GM21528 (cell line): ENCODE results near the gene NR5A1.

Experiments used
- ATAC-seq: cut with Tn5 transposase; IDR thresholded peaks from one replicate; pipeline ENCODE4 v1.9.1; 2021; ENCODE audit warnings: mild to moderate bottlenecking, moderate library complexity; ENCODE audit not compliant: unreplicated experiment, low FRiP score

The NR5A1 gene

DNA sequence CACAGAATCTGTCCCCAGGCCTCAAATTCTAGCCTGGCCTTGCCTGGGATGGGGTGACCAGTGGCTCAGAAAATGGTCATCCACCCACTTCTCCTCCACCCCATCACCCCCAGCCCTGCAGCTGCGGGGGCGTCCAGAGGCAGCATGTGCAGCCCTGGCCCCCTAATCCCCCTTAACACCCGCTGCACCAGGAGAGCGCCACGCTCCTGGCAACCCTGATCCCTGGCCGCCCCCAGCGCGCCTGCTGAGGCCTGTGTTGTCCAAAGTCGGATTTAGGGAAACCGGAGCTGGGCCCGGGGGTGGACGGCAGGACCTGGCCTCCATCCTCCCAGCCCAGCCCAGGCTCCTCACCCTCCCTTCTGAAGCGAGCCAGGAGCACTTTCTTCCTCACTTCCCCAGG, 22.0 kb downstream of the NR5A1 start:
- ATAC-seq, result no peak

DNA sequence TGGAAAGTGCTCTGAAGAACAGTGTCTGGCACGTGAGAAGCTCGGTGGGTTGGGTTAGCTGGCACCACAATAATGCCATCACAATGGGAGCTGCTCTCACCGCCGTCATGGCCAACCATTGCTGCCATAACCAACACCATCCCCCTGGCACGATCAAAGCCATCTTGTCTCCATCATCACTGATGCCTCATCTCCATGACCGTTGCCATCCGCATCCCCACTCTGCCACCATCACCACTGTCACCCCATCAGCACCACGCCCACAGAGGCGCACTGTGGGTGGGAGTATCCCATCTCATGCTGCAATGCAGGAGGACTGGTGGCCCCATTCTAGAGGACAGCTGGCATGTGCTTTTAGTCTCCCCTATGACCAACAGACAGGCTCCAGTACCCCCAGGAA, 23.7 kb downstream of the NR5A1 start:
- no peak for ATAC-seq

DNA sequence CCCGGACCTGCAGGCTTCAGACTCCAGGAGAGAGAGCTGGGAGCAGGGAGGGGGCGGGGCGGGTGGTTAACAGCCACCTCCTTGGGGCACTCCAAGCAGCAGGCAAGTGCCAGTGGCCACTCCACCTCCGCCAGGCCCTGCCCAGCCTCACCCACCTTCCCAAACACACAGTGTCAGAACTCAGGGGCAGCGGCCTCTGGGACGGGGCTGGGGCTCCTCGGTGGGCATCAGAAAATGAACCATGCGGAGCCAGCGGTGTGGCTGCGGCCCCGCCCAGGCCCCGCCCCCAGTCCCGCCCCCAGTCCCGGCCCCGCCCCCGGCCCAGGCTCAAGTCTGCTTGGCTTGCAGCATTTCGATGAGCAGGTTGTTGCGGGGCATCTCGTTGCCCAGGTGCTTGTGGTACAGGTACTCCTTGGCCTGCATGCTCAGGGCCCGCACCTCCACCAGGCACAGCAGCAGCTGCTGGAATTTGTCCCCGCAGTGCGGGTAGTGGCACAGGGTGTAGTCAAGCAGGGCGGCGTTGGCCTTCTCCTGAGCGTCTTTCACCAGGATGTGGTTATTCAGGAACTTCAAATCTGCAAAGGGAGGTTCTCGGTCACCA, 24.7 kb downstream of the NR5A1 start:
- ATAC-seq, result no peak

DNA sequence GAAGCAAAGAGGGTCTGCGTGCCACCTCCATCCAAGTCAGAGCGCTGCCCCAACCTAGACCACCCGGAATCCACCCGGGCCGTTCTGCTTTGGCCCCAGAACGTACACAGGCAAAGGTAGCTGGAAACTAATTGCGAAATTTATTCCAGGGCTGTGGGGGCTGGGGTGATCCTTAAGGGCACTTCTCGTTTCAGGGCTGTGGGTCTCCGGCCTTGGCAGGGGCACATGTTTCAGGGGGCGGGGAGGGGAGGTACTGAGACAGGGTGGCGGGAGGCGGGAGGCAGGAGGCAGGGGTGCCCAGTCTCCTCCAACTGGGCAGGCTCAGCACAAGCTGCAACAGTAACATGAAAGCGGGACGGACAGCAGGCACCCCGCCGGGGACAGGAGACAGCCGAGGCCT, 26.1 kb downstream of the NR5A1 start:
- ATAC-seq, result no peak

DNA sequence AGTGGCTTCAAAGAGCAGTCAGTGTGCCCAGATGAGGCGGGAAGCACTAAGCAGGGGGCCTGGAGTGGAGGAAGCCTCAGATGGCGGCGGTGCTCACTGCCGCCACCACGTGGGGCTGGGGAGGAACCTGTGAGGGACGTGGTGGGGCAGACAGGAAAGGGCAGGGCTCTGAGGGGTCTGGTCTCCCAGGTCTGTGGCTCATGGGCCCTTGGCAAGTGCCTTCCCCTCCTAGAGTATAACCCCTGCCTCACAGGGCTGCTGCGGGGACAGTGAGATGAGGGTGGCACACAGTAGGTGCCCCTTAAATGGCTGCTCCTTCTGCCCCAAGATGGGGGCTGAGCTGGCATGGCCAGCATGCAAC, 26.6 kb downstream of the NR5A1 start:
- no peak for ATAC-seq

DNA sequence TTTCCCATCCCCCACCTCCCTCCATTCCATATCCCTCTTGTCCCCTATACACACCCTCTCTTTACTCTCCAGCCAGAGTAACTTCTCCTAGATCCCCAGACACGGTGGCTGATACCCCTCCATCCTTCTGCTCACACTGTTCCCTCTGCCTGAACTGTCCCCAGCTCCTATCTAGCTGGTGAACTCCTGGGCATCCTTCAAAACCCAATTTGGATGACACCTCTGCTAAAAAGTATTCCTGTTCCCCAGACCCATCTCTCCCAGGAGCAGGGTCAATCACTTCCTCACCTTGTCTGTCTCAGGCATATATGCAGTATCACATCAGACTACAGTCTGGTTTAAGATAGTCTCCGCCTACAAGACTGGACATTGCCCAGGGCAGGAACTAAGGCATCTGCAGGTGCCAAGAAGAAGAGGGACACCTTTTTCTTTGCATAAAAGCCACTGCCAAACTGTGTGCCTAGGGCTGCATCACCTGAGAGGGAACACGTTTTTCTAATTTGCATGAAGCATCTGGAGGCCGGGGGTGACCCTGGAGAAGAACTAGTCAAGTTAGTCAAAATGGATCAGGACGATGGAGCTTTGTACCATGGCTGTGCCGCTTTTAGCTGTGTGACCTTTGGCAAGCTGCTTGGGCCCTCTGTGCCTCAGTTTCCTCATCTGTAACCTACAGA, 27.1 kb downstream of the NR5A1 start:
- no peak for ATAC-seq

DNA sequence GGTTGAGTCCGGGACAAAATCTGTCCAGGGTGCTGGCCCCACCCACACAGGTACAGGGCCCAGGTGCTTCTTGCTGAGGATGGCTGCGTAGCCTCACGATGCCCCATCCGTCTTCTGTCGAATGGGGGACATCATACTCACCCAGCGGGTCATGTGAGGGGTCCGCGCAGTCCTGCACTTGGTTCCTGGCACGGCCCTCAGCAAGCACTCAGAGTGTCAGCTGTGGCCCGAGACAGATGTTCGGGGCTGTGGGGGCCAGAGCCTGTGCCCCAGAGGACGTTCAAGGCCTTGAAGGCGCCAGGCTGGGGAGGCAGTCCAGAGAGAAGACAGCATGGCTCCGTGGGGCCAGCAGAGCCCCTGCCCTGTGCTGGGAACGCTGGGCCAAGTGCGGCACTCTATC, 27.8 kb downstream of the NR5A1 start:
- no peak for ATAC-seq

DNA sequence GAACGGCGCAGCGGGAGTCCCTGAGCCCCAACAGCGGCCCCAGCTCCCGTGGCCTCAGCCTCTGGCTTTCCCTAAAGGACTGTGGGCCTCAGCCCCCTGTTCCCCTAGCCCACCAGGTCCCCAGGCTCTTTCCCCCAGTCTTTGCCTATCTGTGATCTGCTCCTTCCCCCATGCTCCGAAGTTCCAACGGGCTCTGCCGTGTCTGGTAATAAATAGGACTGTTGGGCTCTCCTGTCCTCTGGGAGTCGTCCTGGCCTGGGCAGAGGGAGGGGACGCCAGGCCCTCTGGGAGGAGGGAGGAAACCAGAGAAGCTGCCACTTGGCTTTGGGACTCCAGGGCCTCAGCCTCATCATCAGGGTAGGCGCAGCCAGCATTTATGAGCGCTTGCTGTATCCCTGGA, 28.8 kb downstream of the NR5A1 start:
- no peak for ATAC-seq

DNA sequence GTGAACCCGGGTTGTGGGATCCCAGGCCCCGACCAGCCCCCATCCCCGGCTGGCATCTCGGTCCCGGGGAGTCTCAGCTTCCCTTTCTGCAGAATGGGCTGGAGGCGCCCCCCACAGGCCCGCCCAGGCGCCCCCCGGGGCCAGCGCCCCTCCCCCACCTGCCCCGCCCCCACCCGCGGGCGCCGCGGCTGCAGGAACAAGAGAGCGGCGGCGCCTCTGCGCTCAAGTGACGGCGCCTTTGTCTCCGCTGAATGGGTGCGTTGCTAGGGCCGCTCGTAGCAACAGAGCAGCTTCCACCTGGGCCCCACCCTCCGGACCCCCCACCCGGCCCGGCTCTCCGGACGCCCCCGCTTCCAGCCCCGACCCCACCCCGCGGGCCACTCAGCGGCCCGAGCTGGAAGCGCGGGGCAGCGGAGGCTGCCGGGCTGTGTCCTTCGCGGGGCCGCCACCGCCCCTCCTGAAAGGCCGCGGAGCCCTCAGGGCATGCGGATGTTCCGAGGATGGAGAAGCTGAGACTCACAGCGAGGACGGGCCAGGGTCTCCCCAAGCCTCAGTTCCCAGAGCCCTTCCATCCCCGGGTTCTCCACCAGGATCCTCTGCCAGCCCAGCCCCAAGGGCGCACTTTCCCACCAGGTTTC, 29.4 kb downstream of the NR5A1 start:
- ATAC-seq, result no peak

DNA sequence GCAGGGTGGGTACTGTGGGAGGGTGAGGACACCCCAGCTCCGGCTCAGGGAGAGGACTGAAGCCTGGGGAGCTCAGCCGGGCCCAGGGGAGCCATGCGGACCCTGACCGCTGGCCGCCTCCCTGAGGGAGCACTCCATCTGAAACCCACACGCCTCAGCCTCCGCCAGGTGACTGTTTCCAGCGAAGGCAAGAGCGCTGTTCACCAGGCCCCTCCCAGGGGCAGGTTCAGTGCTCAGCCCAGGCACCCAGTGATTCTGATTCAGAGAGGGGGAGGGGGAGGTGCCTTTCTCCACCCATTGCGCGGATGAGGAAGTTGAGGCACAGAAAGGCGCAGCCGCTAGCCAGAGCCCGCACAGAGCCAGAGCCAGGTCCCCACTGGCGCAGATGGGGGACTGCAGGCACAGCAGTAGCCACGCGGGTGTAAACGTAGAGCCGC, 30.0 kb downstream of the NR5A1 start:
- ATAC-seq, result no peak

DNA sequence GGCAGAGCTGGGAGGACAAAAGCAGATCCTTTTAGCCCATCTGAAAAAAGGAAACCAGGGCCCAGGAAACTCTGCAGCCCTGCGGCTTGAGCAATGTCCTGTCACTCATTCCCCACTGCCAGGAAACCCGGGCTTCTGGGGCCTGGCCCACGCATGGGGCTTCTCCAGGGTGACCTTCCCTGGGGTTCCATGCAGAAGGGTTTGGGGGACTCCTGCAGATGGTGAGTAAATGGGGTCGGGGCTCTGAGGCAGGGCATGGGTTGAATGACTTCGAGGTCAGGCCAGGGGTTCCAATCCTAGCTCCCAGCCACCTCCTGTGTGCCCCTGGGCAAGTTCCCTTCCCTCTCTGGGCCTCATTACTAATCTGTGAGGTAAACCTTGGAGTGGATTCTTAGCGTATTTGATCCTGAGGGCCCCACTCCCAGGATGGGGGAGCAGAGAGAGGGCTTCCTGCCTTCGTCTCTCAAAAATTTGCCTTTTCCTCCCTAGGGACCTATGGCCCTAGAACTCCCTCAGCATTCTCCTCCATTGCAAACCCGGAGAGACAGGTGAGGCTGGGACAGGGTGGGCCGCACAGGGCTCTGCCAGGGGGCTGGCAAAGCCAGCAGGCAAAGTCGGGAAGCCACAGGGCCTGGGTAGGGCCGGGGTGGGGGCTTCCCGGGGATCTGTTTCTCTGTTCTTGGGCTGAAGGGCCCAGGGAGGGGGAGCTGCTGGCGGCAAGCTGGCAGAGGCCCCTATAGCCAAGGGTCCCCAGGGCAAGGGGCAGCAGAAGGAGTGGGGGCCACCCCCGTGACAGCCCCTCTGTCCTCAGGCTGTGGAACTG, 31.1 kb downstream of the NR5A1 start:
- no peak for ATAC-seq

DNA sequence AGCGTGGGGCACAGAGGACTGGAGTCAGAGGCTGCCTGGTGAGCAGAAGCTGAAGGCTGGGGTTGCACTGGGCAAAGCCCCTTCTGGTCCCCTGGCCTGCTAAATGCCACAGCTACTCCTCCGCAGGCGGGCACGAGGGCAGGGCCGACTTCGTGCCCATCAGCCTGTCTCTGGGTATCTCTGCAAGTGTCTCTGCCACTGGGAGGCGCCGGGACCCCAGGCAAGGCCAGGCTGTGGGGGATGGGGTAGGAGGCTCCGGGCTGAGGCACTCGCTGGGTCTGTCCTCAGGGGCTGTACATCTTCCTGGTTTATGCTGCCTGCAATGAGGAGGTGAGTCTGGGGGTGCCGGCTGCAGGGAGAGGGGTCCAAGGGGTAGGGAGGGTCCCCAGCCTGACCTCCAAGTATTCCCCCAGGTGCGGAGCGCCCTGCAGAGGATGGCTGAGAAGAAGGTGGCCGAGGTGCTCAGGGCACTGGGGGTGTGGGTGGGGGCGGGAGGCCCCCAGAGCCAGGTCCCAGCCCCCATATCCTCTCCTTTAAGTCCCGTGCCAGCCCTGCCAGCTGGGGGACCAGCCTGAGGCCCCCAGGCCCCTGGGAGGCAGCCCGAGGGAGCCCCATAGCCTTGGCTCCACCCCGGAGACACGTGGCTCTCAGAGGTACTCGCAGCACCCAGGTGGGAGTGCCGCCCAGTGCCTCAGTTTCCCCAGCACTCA, 31.9 kb downstream of the NR5A1 start:
- ATAC-seq, result no peak

DNA sequence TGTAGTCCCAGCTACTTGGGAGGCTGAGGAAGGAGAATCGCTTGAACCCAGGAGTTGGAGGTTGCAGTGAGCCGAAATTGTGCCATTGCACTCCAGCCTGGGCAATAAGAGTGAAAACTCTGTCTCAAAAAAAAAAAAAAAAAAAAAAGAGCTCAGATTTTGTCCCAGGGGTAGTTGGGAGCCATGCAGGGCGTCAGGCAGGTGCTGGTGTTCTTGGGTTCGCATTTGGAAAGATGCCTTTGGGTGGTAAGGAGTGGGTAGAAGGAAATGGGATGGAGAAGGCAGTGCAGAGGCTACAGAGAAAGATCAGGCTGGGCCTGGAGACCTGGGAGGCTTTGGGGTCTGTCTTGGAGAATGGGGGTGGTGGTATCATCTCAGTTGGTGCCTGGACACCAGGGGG, 33.0 kb downstream of the NR5A1 start:
- no peak for ATAC-seq

DNA sequence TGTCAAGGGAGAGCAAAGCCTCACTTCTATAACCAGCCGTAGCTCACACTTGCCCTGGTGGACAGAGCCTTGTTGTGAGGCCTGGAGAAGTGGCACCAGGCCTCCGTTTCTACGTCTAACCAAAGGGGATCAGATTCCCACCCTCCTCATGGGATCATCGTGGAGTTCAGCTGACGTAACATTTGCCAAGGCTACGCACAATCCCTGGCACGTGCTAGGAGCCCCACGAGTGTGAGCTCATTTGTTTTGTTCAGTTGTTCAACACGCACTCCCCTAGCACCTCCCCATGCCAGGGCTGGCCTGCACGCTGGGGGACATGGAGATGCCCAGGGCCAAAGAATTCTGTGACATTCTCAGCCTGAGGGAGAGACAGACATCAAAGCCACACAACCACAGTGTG, 33.9 kb downstream of the NR5A1 start:
- no peak for ATAC-seq

DNA sequence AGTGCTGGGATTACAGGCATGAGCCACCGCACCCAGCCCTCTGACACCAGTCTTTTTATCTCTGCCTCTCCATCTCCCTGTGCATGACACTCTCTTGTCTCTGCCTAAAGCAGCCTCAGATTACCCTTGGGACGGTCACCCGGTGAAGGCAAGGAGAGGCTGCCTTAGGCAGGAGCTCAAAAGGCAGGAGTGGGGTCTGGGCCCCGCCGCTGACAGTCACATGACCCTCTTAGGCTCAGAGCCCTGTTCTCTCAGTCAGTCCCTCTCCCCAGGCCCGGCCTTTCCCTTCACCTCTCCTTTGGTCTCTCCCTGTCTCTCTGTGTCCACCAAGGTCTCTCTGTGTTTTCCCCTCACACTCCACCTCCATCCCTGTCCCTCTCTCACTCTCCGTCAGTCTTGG, 34.4 kb downstream of the NR5A1 start:
- no peak for ATAC-seq

DNA sequence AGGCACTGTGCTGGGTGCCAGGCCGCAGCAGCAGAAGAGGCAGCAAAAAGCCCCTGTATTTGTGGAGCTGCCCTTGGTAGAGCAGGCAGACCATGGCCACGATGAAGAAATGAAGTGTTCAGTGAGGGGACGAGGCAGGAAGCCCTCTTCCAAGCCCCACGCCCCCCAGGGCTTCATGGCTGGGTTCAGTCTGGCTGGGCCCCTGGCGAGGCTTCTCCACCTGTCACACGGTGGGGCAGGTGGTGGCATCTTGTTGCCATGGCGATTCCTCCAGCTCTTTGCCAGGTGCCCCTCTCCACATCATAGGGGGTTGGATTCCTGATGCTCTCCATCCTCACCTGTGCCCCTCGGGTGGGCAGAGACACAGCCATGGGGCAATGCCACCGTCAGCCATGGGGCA, 35.4 kb downstream of the NR5A1 start:
- no peak for ATAC-seq

DNA sequence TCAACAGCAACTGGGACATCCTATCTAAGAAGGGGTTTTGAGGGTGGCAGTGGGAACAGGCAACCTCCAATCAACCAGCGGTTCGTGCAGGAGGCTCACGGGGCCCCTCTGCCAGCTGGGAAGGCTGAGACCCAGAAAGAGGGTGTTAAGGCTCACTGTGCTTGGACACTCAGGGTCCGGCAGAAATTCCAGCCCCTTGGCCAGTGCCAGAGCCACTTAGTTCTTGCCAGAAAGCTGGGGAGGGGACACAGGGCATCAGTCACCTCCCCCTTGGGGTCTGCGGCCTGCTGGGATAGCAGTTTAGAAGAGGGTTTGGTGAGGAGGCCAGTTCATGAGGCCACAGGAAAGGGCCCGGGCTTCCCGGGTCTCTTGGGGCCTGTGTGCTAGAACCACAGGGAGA, 36.5 kb downstream of the NR5A1 start:
- no peak for ATAC-seq

DNA sequence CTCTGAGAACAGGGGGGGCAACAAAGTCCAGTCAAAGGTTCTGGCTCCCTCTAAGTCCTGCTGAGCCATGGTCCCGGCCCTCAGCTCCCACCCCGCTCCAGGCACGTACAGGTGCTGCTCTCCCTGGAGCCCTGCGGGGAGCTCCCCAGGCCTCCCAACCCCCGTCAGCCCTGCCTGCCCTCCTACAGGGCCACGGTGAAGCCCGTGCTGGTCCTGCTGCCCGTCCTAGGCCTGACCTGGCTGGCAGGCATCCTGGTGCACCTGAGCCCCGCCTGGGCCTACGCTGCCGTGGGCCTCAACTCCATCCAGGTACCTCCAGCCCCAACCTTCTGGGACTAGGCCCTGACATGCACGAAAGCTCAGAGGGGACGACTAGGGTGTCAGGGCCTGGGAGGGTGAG, 36.9 kb downstream of the NR5A1 start:
- ATAC-seq, result no peak

DNA sequence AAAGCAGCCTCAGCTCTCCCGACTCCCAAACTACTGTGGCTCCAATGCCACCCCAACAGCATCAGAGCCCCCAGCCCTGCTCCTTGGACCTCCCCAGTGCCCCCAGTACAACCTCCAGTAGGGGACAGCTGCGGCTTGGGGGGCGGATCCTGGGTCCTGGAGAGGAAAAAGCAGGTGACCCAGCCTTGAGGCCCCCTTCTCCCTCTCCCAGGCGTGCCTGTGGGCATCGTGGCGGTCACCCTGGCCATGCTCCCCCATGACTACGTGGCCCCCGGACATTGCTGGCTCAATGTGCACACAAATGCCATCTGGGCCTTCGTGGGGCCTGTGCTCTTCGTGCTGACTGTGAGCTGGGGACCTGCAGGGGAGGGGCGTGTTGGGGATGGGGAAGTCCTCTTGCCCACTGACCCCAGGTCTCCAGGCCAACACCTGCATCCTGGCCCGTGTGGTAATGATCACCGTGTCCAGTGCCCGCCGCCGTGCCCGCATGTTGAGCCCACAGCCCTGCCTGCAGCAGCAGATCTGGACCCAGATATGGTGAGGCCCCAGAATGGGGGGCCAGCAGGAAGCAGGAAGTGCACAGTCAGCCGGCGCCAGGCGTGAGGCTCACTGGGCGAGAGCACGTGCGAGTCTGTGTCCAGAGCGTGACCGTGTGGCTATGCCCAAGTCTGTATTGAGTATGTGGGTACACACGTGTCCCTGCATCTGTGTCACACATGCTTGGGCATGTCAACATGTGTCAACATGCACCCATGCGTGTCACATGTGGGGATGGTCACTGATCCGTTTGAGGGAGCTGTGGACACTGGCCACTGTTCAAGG, 38.0 kb downstream of the NR5A1 start:
- ATAC-seq, result no peak
